ENCODE results near the gene MID1.
A peak's percentile ranks its signal among the peaks of the same experiment; 100 is the strongest.

MID1 gene

GRCh38 chrX:10483191-10483831 lies 137.1 kb downstream of the MID1 start:
- no peak for DNase-seq

DNA sequence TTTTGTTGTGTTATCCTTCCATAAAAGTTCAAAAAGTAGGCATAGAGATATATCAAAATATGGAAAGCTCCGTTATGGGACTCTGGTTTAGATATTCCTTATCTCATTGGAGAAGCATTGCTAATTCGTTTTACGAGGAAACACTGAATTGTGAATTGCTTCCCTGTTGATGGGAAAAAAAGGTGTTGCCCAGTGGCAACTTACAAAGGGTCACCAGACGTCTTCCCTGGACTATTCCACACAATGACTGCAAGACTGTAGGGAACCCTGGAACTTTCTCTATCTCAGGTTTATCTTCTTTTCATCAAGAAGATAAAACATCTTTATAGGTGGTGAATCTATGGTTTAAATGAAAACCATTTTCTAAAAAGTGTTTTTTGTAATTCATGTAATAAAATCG lies 137.7 kb downstream of the MID1 start:
- DNase-seq = no peak

DNA sequence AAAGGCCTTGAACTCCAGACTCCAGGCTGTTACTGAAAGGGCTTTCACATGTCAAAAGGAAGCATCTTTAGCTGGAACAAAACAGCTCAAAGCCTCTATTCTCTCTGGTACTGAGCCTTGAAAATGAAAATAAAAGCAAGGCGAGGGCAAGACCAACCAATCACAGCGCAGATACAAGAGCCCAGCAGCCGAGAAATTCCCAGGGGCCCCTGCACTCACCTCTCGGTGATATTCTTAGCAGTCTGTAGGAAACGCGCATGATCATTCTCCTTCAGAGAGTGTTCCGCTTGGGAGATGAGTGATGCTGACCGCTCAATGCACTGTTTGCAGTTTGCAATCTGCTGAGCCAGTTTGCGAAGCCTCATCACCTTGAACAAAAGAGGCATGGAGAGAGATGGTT lies 138.1 kb downstream of the MID1 start:
- DNase-seq = peak; percentile 55 to 69

- DNase-seq = no peak
Observed at GRCh38 chrX:10480861-10481260, 139.5 kb downstream of the MID1 start.

- DNase-seq = no peak
Observed at GRCh38 chrX:10479508-10479907, 140.9 kb downstream of the MID1 start.

GRCh38 chrX:10477525-10477924 lies 142.9 kb downstream of the MID1 start:
- no peak for DNase-seq

- DNase-seq = no peak
Observed at GRCh38 chrX:10474913-10475568, 145.3 kb downstream of the MID1 start.

DNA sequence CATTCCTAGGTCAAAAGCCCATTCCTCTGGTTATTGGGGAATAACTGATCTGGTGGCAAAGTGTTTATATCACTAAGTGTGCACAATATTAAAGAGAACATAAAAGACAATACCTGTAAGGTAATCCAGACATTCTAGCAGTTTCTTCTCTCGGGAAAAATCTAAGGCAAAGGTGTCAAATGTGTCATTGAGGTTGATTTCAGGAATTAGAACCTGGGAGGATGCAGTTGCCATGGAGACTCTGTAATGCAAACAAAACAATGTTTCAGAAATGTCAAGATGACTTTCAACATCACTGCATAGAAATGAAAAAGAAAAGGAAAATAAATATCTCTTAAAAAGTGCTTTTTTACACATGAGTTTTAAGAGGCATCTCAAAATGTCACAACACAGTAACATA lies 145.9 kb downstream of the MID1 start:
- DNase-seq = no peak

GRCh38 chrX:10471418-10471817 lies 149.0 kb downstream of the MID1 start:
- no peak for DNase-seq

GRCh38 chrX:10470009-10470408 lies 150.4 kb downstream of the MID1 start:
- no peak for DNase-seq

GRCh38 chrX:10467793-10468192 lies 152.6 kb downstream of the MID1 start:
- DNase-seq = no peak

DNA sequence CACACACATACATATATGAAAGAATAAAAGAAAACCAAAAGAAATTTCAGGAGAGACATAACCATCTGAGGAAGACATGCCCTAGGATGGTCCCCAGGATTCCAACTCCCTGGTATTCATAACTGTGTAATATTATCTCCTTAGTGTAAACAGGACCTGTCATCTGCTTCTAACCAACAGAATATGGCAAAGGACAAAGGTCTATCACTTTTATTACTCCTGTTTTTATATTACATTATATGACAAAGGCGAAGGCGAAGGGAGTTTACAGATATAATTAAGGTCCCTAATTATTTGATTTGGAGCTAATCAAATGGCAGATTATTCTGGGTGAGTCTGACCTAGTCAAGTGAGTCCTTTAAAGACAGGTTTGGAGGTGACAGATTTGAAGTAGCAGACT lies 155.1 kb downstream of the MID1 start:
- no peak for DNase-seq

DNA sequence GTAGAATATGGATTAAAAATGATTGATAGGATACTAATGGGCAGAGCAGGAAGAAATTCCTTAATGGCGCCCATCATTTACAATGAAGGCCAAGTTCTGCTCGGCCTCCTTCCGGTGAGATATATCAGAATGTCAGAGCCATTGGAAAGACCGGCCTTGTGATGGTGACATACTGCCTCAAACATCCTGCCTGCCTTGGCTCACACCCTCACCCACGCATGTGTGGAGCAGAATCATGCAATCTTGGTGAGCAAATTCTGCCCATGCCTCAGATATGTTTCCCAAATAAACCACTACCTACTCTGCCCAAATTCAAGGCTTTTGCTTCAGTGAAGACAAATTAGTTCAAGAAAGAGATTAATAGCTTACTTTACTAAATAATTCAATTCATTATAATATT lies 163.3 kb downstream of the MID1 start:
- DNase-seq = no peak

- no peak for DNase-seq
Observed at GRCh38 chrX:10453945-10454344, 166.4 kb downstream of the MID1 start.

DNA sequence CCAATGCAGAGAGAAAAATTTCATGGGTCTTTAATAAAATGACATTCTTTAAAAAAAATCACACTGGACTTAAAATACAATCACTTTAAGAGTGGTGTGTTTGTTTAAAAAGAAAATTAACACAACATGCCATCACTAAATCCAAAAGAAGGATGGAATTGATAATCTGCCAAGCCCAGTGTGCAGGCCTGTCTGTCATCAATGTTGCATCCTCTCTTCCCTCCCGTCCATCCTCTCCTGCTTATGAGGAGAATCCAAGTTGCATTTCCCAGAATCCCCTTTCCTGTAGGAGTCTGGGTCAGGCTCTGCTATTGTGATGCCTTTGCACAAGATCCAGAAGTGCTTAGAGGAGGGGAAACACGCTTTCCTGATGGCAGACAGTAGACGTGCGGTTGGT lies 169.4 kb downstream of the MID1 start:
- no peak for DNase-seq

DNA sequence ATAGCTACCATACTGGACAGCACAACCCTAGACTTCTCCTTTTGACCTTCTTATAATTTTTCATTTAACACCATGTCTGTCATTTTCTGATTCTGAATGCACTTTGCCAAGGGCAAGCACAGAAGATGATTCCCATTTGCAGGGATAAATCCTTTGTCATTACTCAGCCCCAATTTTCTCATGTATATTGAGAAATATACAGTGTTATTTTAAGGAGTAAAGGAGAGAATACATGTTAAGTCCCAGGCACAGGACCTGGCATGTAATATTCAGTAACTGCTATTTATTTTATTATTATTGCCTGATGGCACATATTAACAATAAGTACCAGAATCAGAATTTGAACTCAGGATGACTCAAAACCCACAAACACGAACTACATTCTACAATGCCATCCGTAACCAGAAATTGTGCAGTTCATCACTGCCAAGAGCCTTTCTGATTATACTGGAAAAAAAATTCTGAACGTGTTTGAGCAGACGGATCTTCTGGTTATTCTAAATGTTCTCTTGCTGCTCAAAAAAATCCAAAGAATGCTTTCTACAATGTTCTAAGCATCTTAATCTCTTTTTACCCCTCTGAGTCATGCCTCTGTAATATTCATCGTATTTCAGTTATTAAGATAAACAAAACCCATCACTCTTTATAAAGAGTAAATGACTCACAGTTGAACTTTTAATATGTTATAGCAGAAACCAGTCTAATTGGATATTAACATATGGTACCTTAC lies 170.0 kb downstream of the MID1 start:
- DNase-seq = no peak

DNA sequence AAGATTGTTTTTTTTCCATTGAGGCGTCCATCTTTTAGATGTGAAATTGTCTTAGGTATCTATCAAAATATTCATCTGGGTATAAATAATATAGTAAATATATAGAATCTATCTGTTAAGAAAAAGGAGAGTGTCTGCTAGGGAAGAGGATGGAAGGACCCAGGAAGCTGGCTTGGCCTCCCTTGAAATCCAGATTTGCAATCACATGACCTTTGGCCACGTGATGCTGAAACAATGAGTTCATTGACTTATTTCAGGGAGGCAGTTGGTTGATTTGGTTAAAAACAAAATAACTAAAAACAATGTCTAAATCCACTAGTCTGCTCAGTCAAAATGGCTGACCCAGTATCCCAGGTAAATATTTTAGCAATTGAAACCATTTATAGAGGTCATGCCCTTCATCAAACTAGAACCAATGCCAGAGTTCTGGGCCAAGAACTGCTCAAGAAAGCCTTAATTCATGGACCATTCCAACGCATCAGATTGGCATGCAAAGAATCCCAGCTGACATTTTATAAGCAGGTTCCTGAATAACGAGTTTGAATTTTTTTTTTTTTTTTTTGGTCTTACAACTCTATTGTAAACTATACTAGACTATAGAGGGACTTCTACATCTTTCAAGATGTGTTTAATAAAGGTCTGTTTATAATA lies 172.7 kb downstream of the MID1 start:
- no peak for DNase-seq

DNA sequence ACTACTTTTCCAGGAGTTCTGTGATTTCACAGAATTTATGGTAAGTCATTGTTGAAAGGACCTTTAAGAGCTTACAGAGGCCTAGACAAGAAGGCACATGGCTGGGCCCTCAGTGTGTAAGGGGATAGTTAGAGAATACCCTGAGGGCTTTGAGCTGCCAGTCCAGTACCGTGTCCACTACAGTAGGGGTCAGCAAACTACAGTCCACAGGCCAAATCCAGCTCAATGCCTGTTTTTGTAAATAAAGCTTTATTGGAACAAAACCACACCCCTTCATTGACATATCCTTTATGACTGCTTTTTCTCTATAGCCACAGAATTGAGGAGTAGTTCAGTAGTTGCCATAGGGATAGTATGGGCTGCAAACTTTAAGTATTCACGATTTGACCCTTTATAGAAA lies 176.2 kb downstream of the MID1 start:
- DNase-seq = no peak

- no peak for DNase-seq
Observed at GRCh38 chrX:10441464-10441863, 178.9 kb downstream of the MID1 start.

DNA sequence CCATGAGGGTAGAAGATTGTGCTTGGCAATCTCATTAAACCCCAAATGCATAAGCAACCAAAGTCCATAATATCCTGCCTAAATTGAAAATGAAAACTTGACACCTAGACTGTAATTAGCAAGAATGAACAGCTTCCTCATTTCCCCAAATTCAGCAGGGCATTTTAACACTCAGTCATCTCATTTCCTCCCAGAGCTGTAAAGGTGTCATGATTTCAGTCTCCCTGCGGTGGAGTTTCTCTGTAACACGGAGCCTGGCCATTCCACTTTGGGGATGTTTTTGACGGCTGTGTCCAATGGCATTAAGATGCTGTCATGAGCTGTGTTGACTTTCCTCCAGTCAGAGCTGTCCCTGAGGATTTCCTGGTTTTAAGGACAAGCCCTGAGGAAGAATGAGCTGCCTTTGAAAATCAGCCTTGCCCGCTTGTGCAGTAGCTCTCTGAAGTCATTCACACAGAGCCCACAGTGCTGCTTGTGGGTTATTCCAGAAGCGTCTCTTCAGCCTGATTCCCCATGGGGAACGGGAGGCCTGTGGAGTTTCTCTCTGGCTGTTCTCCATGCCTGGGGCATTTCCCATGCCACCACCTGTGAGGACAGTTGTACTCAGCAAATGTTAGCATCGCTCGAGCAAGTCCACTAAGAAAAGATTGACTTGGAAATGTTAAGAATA lies 187.0 kb downstream of the MID1 start:
- no peak for DNase-seq

DNA sequence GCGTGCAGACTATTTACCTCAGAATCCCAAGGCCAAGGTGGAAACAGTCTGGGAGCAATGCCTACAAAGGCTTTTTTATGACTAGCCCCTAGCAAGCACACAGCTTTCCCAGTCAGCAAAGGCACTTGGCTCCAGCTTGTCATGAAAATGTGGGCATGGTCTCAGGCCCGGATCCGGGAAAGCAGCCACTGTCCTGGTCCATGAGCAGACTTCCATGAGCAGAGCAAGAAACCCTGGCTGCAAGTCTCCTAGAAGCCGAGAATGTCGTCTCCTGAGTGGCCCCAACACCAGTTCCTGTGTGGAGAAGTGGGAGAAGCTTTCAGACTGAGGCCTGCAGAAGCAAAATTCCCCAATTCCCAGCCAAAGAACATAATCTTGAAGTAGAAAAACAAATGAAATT lies 190.5 kb downstream of the MID1 start:
- DNase-seq = no peak

GRCh38 chrX:10427249-10427648 lies 193.1 kb downstream of the MID1 start:
- no peak for DNase-seq

- DNase-seq = no peak
Observed at GRCh38 chrX:10423716-10424115, 196.7 kb downstream of the MID1 start.

All from NCI-H187 (cell line).